Skeletal muscle cell (primary cell): ENCODE measurements around the gene SOX13.
"Not testable (repeated sequence)": the region's sequence is repeated elsewhere in the genome, so short reads cannot be mapped to it uniquely, and the experiment has no call there.

Source experiments
- DNase-seq: peaks from one replicate; pipeline ENCODE4 v3.0.0-alpha.2; 2010; ENCODE audit warnings: low read depth
- H3K4me3 ChIP-seq: 2 replicates; pipeline ENCODE4 v1.5.1; 2011; ENCODE audit warnings: low read depth, mild to moderate bottlenecking, control low read depth, low read length, moderate library complexity

The SOX13 gene

DNA sequence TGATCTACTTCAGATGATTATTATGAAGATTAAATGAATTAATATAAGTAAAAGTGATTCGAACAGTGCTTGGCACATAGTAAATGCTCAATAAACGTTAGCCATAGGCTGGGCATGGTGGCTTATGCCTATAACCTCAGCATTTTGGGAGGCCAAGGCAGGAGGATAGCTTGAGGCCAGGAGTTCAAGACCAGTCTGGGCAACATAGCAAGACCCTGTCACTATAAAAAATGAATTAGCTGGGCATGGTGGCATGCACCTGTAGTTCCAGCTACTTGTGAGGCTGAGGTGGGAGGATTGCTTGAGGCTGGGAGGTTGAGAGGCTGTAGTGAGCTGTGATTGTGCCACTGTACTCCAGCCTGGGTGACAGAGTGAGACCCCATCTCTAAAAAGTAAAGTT, 26.8 kb downstream of the SOX13 start:
- not testable (repeated sequence) for DNase-seq

DNA sequence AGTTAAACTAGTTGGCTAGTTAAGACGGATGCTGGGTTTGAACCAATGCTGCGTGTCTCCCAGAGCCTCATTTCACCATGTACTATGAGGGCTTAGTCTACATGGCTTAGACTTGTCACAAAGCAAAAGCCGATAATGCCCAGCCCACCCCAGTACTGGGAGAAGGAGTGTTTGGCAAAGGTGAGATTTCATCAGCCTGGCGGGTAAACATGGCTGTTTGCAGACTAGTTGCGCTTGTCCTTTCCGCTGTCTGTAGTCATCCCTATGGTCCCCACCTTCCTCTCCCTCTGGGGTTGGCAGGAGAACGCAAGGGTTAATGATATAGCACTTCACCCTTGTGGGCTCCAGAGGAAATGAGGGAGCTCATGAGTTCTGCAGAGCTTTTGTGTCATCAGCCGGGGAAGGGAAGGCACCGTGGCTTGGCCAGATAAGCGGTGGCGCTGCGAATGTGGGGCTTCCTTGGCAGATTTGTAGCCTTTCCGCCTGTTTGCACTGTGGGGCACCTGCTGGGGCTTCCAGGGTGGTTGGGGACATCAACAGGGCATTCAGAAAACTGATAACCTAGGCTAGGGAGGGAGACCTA, 29.2 kb downstream of the SOX13 start:
- H3K4me3 ChIP-seq: no peak overlapping the region
- no peak for DNase-seq

More for the DNA sequence above, 26.8 kb downstream of the SOX13 start:
- H3K4me3 ChIP-seq: not testable (repeated sequence)

DNA sequence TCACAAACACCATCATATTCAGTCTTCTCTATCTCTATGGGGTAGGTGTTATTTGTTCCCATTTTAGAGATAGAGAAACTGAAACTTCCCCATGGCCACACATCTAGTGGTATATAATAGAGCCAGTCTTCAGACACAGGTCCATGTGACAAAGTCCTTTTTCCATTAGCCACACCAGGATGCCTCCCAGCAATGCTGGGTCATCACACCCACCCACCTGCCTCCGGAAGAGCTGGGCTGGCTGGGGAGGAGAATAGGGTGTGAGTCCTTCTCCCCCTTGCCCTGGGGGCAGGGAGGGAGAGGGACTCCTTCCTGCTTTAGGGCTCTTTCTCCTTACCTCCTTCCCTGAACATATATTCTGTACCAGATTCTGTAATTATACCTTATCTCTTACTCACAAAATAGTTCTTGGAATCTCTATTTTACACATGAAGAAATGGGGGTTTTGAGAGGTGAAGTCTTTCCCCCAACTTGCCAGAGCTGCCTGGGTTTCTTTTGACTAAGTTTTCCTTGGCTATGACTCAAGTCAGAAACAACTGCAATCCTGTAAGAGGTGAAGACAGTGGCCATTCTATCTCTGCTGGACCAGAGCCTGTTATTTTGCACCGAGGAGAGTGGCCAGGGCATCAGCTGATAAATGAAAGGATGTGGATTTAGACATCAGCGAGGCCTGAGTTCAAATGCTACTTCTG, 30.0 kb downstream of the SOX13 start:
- no peak overlapping the region for H3K4me3 ChIP-seq
- DNase-seq: no peak

DNA sequence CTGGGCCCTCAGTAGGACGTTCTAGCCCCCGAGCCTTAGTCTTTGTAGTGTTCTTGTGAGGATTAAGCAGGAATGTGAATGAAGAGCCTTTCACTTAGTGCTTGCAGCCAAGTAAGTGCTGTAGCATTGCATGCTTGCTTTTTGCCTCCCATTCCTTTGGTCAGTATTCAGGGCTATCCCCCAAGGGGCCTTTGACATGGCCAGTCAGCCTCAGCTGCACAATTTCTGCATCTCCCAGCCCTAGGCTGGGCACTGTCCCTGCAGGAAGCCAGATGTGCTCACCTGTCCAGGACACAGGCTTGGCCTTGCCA, 30.5 kb downstream of the SOX13 start:
- no peak for DNase-seq
- no peak overlapping the region for H3K4me3 ChIP-seq

DNA sequence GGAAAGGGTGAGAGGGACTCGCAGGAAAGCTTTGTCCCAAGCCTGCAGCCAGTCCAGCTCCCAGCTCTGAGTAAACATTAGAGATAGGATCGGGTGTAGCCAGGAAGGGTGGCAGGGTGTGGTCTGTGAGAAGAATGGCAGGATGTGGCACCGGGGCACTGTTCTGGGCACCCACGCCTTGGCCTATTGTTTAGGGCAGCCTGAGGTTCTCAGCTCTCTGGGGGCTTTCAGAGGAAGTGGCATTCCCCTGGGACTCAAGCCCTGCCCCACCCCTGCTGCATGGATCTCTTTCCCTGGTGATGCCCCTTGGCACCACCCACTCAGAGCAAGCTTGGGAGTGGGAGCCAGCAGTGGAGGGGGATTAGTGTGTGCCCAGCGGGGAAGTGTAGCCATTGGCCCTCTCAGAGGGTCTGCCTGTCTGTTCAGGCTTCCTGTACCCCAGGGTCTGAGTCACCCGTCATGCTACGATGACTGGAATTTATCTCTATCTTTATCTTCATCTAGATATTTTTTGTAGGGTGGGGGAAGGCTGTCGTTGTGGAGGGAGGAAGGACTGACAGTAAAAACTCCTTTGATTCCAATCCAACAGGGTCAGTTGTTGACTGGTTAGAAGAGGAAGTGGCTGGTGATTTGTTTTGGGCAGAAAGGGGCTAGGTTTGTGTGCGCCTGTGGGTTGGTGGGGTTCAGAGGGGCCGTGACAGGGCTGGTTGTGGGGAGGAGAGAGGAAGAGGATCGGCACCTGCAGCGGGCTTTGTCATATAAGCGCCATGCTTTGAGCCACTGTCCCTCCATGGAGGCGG, 31.6 kb downstream of the SOX13 start:
- no peak for DNase-seq
- H3K4me3 ChIP-seq: no peak overlapping the region

DNA sequence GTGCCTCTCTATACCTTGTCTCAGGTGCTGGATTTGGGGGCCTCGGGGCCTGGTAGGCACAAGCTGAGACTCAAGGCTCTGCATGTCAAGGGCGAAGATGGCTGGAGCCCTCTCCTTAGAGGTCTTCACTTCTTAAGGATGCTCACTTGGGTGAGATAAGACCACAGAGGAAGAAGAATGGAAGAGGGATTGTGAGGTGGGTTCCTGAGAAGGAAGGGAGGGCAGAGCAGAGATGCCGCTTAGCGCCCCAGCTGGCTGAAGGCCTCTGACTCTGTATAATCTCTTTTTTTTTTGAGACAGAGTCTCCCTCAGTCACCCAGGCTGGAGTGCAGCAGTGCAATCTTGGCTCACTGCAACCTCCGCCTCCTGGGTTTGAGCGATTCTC, 32.2 kb downstream of the SOX13 start:
- H3K4me3 ChIP-seq: no peak overlapping the region
- no peak for DNase-seq

DNA sequence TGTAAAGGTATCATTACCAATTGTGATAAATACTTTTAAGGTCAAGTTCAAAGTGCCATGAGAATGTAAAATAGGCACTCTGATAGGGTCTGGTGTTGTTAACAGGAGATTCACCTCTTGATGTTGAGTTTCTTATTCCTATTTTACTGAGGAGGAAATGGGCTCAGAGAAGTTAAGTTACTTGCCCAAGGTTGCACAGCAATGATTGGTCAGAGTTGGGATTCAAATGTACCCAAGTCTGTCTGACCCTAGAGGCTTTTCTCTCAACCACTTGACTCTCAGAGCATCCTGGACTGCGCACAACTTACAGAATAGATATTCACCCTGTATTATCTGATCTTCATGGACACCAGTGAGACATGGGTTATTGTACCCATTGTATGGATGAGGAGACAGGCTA, 33.9 kb downstream of the SOX13 start:
- H3K4me3 ChIP-seq: no peak overlapping the region
- no peak for DNase-seq

DNA sequence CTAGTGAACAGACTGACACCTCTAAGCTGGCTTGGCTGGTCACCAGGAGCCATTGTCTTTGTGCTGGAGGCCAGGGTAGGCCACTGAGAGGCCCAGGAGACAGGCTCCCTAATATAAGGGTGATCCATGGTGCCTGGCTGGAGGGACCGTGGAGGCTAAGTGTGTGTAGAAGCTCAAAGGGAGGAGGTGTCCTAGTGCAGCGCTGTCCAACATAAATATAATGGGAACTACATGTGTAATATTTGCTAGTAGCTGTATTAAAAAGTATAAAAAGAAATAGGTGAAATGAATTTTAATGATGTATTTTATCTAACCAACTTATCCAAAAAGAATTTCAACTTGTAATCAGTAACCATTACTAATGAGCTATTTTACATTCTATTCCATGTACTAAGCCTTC, 35.0 kb downstream of the SOX13 start:
- no peak overlapping the region for H3K4me3 ChIP-seq
- no peak for DNase-seq

DNA sequence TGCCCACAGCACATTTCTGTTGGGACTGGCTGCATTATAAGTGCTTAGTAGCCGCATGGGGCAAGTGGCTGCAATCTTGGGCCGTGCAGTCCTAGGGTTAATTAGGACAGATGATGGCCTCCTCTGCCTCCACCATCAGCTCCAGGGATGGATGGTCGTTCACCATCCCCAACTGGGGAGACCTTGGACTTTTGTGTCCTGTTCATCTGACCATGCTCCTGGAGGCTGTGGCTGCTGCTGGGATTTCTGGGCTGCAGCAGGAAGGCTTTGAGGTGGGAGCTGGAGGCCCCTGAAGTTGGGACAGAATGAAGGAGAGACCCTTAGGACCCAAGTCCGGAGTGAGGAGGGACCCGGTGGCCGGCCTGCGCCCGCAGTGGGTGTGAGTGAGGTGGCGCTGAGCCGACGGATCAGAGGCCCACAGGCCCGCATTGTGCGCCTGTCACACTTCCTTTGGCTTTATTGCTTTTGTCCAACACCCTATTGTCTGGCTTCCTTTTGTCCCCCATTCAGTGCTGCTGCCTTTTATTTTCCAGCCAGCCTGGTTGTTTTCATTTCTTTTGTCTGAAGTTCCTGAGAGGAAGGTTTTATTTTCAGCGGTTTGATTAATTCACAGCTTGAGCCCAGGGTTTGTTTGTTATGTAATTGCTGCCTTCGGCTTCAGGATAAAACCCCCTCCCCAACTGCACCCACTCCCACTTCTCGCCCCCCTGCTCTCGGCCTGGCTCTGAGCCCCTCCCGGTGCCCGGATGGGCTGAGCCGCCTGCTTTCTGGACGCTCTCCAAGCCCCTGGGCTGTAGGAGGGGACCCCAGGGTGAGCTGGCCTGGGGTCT, 35.6 kb downstream of the SOX13 start:
- H3K4me3 ChIP-seq: no peak overlapping the region
- DNase-seq: no peak

DNA sequence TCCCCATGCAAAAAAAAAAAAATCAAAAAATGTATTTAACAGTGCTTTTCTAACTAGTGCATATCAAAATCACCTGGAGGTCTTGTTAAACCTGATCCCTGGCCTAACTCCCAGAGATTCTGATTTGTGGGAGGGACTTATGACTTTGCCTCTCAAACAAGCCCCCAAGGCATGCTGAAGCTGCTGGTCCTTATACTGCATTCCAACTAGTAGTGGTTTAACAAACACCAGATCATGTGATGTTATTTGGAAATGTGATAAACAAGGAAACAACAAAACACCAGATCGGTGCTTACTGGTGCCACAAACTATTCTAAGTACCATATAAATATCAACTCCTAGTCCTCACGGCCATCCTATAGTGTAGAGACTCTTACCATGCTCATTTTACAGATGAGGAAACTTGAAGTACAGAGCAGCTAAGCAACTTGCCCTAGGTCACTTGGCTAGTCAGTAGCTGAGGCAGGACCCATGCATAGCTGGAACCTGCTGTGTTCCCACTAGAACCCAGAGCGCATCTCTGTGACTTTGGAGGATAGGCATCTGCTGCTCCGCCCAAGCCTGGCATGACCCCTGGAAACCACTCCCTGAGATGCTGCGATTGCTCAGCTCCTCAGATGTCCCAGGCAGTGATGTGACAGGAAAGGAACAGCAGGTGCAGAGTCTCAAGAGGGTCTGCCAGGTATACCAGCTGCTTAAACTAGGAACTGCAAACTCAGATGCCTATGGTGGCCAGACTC, 38.1 kb downstream of the SOX13 start:
- no peak for DNase-seq
- H3K4me3 ChIP-seq: no peak overlapping the region

DNA sequence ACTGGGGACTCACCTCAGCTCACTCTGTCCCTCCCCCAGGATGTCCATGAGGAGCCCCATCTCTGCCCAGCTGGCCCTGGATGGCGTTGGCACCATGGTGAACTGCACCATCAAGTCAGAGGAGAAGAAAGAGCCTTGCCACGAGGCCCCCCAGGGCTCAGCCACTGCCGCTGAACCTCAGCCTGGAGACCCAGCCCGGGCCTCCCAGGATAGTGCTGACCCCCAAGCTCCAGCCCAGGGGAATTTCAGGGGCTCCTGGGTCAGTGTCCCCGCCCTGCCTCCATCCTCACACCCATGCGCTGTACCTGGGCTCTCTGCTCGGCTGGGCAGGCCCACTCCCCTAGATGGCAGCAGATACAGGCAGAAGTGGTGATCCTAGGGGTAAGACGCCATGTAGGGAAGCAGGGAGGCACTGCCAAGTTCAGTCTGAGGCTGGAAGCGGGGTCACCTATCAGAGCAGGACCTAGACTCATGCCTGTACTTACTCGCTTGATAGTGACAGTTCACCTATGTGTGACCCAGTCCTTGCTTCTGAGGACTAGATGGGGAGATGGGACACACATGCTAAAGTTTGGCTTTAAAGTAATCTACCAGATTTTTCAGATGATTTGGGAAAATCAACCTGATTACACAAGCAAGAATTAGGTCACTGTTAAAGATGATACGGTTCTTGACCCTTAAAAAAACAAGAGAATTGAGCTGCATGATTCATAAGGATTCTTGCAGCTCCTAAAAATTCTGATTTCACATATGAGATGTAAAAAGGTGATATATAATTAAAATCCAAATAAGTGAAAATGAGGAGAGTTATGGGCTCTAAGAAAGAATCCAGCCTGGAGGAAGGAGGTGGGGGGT, 40.2 kb downstream of the SOX13 start:
- no peak overlapping the region for H3K4me3 ChIP-seq
- DNase-seq: no peak

DNA sequence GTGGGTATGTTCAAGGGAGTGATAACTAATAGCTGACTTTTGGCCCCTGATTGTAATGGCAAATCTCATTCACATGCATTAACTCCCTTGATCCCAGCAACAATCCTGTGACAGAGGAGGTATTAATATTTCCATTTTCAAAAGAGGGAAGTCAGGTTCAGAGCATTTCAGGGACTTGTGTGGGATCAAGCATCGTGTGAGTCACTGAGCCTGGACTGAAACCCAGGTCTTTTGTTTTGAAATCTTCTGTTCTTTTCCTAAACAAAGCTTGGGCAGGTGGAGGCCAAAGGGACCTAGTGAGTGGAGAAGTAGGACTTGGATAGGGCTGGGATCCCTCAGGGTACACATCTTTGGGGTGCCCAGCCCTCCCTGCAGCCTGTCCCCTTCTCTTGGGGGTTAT, 41.0 kb downstream of the SOX13 start:
- no peak overlapping the region for H3K4me3 ChIP-seq
- DNase-seq: no peak

DNA sequence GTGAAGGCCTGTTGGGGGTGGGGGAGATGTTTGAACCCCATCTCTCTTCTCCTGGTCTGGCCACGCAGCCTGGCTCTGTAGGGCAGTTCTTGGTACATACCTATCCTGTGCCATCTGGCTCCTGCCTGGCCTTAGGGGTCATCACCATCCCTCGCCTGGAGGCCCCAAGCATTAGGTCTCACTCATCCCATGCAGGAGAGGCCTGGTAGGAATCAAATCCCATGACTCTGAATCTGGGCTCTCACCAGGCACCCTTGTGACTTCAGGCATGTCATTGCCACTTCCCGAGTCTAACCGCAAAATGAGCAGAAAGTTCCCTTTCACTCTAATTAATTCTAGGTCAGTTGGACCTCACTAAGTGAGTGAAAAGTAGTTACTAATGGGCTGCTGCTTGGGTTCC, 41.7 kb downstream of the SOX13 start:
- DNase-seq: no peak
- H3K4me3 ChIP-seq: no peak overlapping the region

DNA sequence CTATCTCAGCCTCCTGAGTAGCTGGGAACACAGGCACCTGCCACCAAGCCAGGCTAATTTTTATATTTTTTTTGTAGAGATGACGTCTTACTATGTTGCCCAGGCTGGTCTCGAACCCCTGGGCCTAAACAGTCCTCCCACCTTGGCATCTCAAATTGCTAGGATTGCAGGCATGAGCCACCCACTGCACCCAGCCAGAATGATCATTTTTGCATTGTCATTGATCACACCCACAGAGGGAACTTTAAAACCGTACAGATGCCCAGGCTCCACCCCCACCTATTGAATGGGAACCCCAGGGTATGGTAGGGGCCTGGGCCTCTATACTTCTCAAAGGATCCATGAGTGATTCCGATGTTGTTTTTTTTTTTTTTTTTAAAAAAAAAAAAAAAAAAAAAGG, 42.2 kb downstream of the SOX13 start:
- DNase-seq: no peak
- H3K4me3 ChIP-seq: no peak overlapping the region

DNA sequence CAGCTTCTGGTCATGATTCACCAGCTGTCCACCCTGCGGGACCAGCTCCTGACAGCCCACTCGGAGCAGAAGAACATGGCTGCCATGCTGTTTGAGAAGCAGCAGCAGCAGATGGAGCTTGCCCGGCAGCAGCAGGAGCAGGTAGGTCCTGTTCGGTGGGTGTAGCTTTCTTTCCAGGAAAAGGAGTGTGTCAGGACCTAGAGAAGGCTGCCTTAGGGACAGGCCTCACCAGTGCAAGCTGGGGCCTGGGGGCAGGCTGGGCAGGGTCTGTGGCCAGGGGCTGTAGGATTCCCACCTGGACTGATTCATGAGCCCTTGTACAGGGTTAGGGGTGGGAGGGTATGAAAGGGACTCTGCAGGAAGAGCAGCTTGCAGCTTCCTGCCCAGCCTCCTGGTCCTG, 43.6 kb downstream of the SOX13 start:
- no peak for DNase-seq
- no peak overlapping the region for H3K4me3 ChIP-seq

DNA sequence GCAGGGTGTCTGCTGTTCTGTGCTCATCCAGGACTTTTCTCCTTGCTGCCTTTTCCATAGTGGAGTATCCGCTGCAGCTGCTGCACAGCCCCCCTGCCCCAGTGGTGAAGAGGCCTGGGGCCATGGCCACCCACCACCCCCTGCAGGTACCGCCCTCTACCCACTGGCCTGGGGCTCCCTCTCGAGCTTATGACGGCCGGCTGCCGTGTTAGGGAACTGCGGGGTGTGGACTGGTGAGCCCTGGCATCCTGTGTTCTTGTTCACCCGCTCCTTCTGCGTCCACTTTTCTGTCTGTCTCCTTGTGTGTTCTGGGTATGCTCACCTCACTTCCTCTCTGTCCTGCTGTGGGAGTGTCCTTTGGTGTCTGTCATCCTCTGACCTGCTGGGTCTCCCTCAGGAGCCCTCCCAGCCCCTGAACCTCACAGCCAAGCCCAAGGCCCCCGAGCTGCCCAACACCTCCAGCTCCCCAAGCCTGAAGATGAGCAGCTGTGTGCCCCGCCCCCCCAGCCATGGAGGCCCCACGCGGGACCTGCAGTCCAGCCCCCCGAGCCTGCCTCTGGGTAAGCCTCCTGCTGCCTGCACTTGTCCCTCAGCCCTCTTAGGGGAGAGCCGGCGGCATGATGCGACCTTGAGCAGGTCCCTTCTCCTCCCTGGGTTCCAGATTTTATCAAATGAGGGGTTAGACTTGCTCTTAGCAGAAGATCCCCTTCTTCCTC, 49.1 kb downstream of the SOX13 start:
- DNase-seq: no peak
- H3K4me3 ChIP-seq: no peak overlapping the region

DNA sequence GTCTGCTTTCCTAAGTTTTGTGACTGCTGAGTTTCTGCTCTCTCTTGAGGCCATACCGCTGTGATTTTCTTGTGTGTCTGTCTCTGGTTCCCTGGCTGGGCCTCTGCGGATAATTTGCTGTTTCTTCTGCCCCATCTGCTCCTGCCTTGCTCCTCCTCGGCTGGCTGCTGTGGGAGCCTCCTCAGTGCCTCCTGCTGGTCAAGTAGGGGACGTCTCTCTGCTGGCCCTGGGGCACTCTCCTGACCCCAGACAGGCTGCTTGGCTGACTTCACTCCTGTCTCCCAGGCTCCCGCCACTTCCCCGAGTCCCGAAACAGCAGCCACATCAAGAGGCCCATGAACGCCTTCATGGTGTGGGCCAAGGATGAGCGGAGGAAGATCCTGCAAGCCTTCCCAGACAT, 50.5 kb downstream of the SOX13 start:
- no peak for DNase-seq
- no peak overlapping the region for H3K4me3 ChIP-seq

DNA sequence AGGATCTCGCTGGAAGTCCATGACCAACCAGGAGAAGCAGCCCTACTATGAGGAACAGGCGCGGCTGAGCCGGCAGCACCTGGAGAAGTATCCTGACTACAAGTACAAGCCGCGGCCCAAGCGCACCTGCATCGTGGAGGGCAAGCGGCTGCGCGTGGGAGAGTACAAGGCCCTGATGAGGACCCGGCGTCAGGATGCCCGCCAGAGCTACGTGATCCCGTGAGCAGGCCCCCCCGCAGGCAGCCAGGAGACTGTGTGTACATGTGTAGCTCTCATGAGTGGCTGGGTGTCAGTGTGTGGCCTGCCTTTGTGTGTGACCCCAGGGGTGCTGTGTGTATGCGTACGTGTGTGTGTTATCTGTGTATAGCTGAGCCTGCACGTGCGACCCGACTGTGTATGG, 51.7 kb downstream of the SOX13 start:
- no peak for DNase-seq
- no peak overlapping the region for H3K4me3 ChIP-seq
